Ectodermal cell (in vitro differentiated cells): ENCODE results near the gene SDR39U1.

Experiments
- H3K27ac ChIP-seq: 2 replicates; pipeline ENCODE4 v1.7.0; 2013; ENCODE audit warnings: mild to moderate bottlenecking, low read depth, low read length; ENCODE audit not compliant: insufficient read depth, poor library complexity, severe bottlenecking
- H3K27me3 ChIP-seq: 2 replicates; pipeline ENCODE4 v1.7.0; 2013; ENCODE audit warnings: mild to moderate bottlenecking, low read length; ENCODE audit not compliant: insufficient read depth, control insufficient read depth, poor library complexity, severe bottlenecking
- H3K36me3 ChIP-seq: one replicate; pipeline ENCODE4 v1.7.0; 2013; ENCODE audit warnings: low read length; ENCODE audit not compliant: control insufficient read depth, insufficient read depth
- H3K4me1 ChIP-seq: one replicate; pipeline ENCODE4 v1.7.0; 2013; ENCODE audit warnings: low read length; ENCODE audit not compliant: control insufficient read depth, insufficient read depth
- H3K4me3 ChIP-seq: 2 replicates; pipeline ENCODE4 v1.7.0; 2013; ENCODE audit warnings: low read depth, low read length, control low read depth; ENCODE audit not compliant: insufficient read depth
- H3K9me3 ChIP-seq: 2 replicates; pipeline ENCODE4 v1.7.0; 2013; ENCODE audit warnings: mild to moderate bottlenecking, low read length, moderate library complexity; ENCODE audit not compliant: control insufficient read depth
- WGBS, 2 experiments: methylation state at CpG; one replicate each; pipeline ENCODE4 v1.1.7; 2013; ENCODE audit warnings: missing lambda C conversion rate in 2 of 2; 5-methylcytosine and 5-hydroxymethylcytosine counted together

The SDR39U1 gene

DNA sequence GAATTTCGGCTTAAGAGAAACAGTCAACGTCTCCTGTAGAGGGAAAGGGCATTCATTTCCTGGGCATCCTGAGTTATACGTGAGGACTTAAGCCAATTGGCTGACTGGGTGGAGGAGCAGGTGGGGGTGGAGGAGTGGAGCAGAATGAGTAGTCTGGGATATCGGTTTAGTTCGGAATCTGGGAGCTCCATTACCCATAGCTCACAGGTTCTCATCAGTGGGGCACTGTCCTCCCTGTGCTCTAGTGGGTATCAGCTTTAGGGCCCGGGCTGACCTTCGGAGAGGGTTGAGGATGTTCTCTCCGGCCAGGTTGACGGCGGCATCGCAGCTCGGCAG, 704 bp downstream of the SDR39U1 start:
- 2% methylated on average over 12 of the region's 12 CpGs for WGBS, 2 experiments

GRCh38 chr14:24441485-24441884, 1.1 kb downstream of the SDR39U1 start:
- peak overlapping the region; percentile 59 for H3K4me3 ChIP-seq
- H3K4me1 ChIP-seq, result peaks cover 10% of the 10 kb centered on the region
- 53 to 60% methylated on average over 5 of the region's 5 CpGs for WGBS, 2 experiments
- H3K27ac ChIP-seq, result no peak overlapping the region
- peaks cover 7% of the 10 kb centered on the region for H3K36me3 ChIP-seq
- H3K9me3 ChIP-seq, result no peaks in the 10 kb centered on the region
- H3K27me3 ChIP-seq, result no peaks in the 10 kb centered on the region

More for the DNA sequence above, 704 bp downstream of the SDR39U1 start:
- peak overlapping the region; percentile 11 for H3K27ac ChIP-seq
- peaks cover 10% of the 10 kb centered on the region for H3K4me1 ChIP-seq
- no peaks in the 10 kb centered on the region for H3K9me3 ChIP-seq
- no peaks in the 10 kb centered on the region for H3K27me3 ChIP-seq
- H3K4me3 ChIP-seq, result peak overlapping the region; percentile 59
- peaks cover 7% of the 10 kb centered on the region for H3K36me3 ChIP-seq

- WGBS, 2 experiments, result 96 to 97% methylated on average over 7 to 8 of the region's 8 CpGs
- H3K4me1 ChIP-seq, result peaks cover 10% of the 10 kb centered on the region
- no peaks in the 10 kb centered on the region for H3K27me3 ChIP-seq
- peaks cover 7% of the 10 kb centered on the region for H3K36me3 ChIP-seq
- no peaks in the 10 kb centered on the region for H3K9me3 ChIP-seq
- no peak overlapping the region for H3K27ac ChIP-seq
- no peak overlapping the region for H3K4me3 ChIP-seq
Observed at GRCh38 chr14:24440606-24441399, 1.8 kb downstream of the SDR39U1 start.

DNA sequence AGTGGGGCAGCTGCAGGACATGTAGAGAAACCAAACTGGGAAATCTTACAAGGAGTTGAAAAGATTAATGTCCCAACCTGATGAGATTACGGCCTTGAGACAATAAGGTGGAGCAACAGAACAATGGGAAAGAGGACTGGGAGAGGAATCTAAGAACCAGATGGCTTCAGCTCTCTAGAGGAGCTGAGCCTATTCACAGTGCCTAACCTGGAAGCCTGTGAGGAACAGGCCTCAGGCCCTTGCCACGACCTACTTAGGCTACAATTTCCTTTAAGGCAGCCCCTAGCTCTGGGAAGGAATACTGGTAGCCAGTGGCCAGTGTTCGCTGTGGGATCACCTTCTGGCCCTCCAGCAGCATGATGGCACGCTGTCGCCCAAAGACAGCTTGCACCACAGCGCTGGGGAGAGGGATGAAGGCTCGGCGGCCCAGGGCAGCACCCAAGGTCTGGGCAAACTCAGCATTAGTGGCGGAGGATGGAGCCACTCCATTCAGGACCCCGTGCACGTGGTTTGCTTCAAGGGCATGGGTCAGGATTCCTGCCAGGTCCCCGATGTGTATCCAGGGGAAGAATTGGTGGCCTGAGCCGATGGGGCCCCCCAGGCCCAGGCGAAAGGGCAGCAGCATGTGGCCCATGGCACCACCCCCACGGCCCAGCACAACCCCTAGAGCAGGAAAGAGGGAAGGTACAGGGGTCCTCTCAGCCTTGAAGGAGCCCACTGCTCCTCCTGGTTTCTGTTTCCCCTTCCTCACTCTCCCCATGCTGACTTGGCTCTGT, 2.6 kb downstream of the SDR39U1 start:
- Histone ChIP-seq H3K4me3 (no peak overlapping the region), H3K36me3 (peaks cover 7% of the 10 kb centered on the region), H3K4me1 (peaks cover 10% of the 10 kb centered on the region), H3K27me3 (no peaks in the 10 kb centered on the region), H3K27ac (no peak overlapping the region), H3K9me3 (no peaks in the 10 kb centered on the region)
- 88% methylated on average over 15 of the region's 15 CpGs for WGBS, 2 experiments

DNA sequence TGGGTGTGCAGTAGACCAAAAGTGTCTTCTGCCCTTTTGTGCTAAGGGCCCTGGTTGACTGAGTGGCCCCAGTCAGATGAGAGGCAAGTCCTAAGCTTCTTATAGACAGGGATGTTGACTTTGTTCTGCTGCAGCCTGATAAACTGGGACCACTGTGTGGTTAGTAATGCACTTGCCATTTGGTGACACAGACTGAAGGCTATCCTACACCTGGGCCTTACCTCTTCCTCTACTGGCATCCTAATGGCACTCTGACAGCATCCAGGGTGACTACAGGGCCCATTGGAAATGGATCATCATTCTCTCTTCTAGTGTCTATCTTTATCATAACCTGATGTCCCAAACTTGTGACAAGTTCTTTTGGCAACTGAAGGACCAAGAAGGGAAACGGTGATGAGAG, 3.3 kb downstream of the SDR39U1 start:
- Histone ChIP-seq H3K27me3 (no peaks in the 10 kb centered on the region), H3K4me1 (peaks cover 10% of the 10 kb centered on the region), H3K36me3 (peaks cover 7% of the 10 kb centered on the region), H3K27ac (no peak overlapping the region), H3K4me3 (no peak overlapping the region), H3K9me3 (no peaks in the 10 kb centered on the region)
- WGBS, 2 experiments, result 94 to 97% methylated on average over 1 of the region's 1 CpG

DNA sequence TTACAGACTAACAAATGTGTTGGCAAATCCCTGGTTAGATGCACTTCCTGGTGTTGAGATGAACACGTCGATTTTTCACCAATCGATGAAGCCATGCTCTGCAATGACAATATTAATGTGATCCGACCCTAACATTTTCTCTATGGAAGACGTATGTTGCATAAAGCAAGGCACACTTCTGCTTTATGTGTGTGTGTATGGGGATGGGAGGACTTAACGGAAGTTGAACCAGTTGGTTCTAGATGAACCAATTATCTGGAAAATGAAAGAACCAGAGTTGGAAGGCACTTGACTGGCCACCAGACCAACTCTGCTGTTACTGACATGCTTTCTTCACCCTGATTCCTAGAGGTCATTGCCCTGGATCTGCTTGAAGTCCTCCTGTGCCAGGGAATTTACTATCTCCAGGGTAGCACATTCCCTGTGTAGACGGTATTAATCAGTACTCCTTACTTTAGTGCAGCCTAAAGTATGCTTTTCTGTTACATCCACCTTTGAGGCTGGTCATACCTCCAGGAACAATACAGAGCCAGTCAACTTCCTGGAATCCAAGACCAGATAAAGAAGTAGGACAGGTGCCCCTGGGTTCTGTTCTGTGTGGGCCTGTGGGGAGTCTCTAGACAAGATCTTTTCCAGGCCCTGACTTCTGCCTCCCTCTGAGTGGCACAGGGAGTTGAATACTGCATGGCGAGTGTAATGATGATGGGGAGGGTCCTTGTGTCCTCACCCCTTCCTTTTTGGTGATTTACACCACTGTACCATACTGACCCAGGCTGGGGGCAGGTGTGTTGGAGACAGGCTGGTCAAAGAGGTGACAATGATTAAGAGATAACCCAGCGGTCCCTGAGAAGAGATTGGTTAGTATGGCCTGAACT, 4.1 kb downstream of the SDR39U1 start:
- H3K27ac ChIP-seq, result no peak overlapping the region
- H3K4me3 ChIP-seq, result no peak overlapping the region
- H3K4me1 ChIP-seq, result peaks cover 10% of the 10 kb centered on the region
- WGBS, 2 experiments, result 74 to 76% methylated on average over 9 of the region's 9 CpGs
- H3K36me3 ChIP-seq, result peaks cover 7% of the 10 kb centered on the region
- H3K27me3 ChIP-seq, result no peaks in the 10 kb centered on the region
- H3K9me3 ChIP-seq, result no peaks in the 10 kb centered on the region

GRCh38 chr14:24437736-24438067, 4.9 kb downstream of the SDR39U1 start:
- 92 to 94% methylated on average over 2 of the region's 2 CpGs for WGBS, 2 experiments
- no peak overlapping the region for H3K4me3 ChIP-seq
- H3K9me3 ChIP-seq, result no peaks in the 10 kb centered on the region
- H3K27ac ChIP-seq, result no peak overlapping the region
- H3K27me3 ChIP-seq, result no peaks in the 10 kb centered on the region
- peaks cover 7% of the 10 kb centered on the region for H3K36me3 ChIP-seq
- H3K4me1 ChIP-seq, result peaks cover 10% of the 10 kb centered on the region

DNA sequence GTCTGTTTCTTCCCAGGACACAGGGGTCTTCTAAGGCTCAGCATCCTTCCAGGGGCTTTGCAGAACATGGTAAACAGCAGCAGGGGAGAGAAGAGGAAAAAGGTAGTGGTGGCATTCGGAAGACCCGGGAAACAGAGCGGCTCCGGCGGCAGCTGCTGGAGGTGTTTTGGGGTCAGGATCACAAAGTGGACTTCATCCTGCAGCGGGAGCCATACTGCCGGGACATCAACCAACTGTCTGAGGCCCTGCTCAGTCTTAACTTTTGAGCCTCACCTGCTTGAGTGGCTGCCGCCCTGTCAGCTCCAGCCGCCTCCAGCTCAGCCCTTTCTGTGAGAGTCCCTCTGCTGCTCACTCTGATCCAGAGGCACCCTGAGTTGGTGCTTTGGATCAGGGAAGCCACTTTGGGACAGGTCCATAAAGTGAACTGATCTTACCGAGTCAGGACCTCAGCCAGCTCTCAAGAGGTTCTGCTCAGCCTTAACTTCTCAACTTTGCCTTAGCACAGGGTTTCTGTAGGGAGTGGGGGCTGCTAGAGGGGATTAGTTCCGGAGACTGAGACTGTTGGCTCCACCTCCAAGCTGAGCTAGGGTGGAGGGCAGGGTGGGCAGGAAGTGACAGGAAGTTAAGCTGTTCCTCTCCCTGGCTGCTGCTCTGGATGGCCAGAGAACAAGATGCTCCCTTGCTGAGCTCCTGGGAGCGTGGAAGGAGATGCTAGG, 5.4 kb downstream of the SDR39U1 start:
- no peak overlapping the region for H3K4me3 ChIP-seq
- no peaks in the 10 kb centered on the region for H3K9me3 ChIP-seq
- peaks cover 7% of the 10 kb centered on the region for H3K36me3 ChIP-seq
- no peaks in the 10 kb centered on the region for H3K27me3 ChIP-seq
- H3K27ac ChIP-seq, result no peak overlapping the region
- WGBS, 2 experiments, result 86 to 87% methylated on average over 12 of the region's 12 CpGs
- peaks cover 10% of the 10 kb centered on the region for H3K4me1 ChIP-seq

DNA sequence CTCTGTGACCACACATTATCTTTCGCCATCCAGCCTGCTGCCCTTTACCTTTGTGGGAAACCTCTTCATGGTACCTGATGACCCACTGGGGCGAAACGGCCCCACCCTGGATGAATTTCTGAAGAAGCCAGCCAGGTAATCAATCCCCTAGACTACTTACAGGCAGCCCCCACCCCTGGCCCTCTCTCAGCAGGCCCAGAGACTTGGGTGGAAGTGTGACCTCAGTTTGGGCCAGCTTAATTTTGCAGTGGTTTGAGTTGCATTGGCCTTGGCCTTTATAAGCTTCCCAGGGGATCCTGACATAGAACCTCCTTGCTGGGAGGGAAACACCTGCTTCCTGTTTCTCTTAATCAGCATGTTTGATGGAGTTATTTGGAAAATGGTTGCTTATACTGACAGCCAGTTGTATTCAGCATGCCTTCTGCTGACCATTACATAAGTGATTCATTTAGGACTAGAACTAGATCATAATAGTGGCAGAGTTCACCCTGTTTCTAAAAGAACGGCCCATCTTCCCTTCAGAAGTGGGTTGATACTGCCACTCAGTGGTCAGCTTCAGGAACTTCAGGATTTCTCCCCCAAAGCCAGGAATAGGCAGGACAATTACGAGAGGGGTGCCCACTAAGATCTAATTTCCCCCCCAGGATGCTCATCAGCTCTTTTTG, 6.1 kb downstream of the SDR39U1 start:
- H3K27ac ChIP-seq, result no peak overlapping the region
- 68 to 75% methylated on average over 5 of the region's 5 CpGs for WGBS, 2 experiments
- no peaks in the 10 kb centered on the region for H3K9me3 ChIP-seq
- H3K4me3 ChIP-seq, result no peak overlapping the region
- H3K36me3 ChIP-seq, result peaks cover 7% of the 10 kb centered on the region
- no peaks in the 10 kb centered on the region for H3K27me3 ChIP-seq
- H3K4me1 ChIP-seq, result peaks cover 7% of the 10 kb centered on the region
